ENCODE results near the gene KRT77.

KRT77 gene

DNA sequence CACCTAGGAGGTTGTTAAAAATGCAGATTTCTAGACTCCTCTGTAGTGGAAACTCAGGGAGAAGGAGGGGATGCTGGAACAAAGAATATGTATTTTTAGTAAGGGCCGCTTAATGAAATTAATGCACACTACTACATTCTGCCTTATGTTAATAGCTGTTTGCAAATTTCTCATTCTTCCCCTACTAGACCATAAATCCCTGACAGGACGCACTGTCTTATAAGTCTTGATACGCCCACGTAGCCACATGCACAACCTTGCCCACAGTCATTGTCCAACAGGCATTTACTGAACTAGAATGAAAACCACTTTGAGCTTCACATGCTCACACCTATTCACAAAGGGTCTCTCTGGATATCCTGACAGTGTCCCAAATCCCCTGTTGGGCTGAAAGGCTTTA lies 61.9 kb downstream of the KRT77 start:
- H3K27ac ChIP-seq (ENCODE audit: poor library complexity, severe bottlenecking), result no peak overlapping the region
- TF ChIP-seq, protein P1, sequence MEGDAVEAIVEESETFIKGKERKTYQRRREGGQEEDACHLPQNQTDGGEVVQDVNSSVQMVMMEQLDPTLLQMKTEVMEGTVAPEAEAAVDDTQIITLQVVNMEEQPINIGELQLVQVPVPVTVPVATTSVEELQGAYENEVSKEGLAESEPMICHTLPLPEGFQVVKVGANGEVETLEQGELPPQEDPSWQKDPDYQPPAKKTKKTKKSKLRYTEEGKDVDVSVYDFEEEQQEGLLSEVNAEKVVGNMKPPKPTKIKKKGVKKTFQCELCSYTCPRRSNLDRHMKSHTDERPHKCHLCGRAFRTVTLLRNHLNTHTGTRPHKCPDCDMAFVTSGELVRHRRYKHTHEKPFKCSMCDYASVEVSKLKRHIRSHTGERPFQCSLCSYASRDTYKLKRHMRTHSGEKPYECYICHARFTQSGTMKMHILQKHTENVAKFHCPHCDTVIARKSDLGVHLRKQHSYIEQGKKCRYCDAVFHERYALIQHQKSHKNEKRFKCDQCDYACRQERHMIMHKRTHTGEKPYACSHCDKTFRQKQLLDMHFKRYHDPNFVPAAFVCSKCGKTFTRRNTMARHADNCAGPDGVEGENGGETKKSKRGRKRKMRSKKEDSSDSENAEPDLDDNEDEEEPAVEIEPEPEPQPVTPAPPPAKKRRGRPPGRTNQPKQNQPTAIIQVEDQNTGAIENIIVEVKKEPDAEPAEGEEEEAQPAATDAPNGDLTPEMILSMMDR (IDR thresholded peaks at IDR 0.05; ENCODE audit: poor library complexity, severe bottlenecking), result no peak
- no peaks in the 10 kb centered on the region for H3K36me3 ChIP-seq (ENCODE audit: low read depth)
- H3K9me3 ChIP-seq (ENCODE audit: severe bottlenecking), result no peaks in the 10 kb centered on the region
- ATAC-seq (ENCODE audit: low read depth) (no peak), DNase-seq (ENCODE audit: low spot score) (no peak)
- H3K27me3 ChIP-seq (ENCODE audit: insufficient read depth, poor library complexity, severe bottlenecking), result no peaks in the 10 kb centered on the region
- no peaks in the 10 kb centered on the region for H3K4me1 ChIP-seq (ENCODE audit: insufficient read depth, poor library complexity, severe bottlenecking)
- H3K4me3 ChIP-seq (ENCODE audit: severe bottlenecking), result no peak overlapping the region
